ENCODE results near the gene FAM98C. TPM values are rescaled to one million over a fixed set of nuclear protein-coding genes. Genes with fewer than 3 reads are reported as not detected.

The FAM98C gene
- total and polyA plus RNA-seq, 2 donors (not counting 1 experiment from before 2014, with no cell fraction given) = 44.1 to 73.5 TPM

GRCh38 chr19:38417544-38418506 is 14.9 kb downstream of the FAM98C start:
- no peaks in the 10 kb centered on the region for H4K20me1 ChIP-seq (ENCODE audit: control insufficient read depth, insufficient read depth, low read length, poor library complexity, severe bottlenecking)
- peak overlapping the region; percentile 66 for H3K9ac ChIP-seq (ENCODE audit: low read length)
- peak overlapping the region; percentile 79 for H3K4me2 ChIP-seq (replicated peaks; ENCODE audit: low read depth, low read length, poor library complexity, severe bottlenecking)
- DNase-seq (peak; percentile 82), ATAC-seq (ENCODE audit: low read depth) (peak; percentile 89)
- peak overlapping the region in 1 of 2 donors; percentile 34 for H3K27ac ChIP-seq (ENCODE audit: low read length in 2 of 2)
- no peaks in the 10 kb centered on the region for H3K36me3 ChIP-seq (replicated peaks in 1 of 2; ENCODE audit: control extremely low read depth in 1 of 2, control insufficient read depth in 1 of 2, extremely low read depth in 1 of 2, insufficient read depth in 2 of 2, low read length in 1 of 2)
- H3K27ac Mint-ChIP-seq = peak overlapping the region; percentile 81
- H3K27me3 ChIP-seq (replicated peaks in 1 of 4; ENCODE audit: control extremely low read depth in 1 of 4, control insufficient read depth in 3 of 4, insufficient read depth in 4 of 4, low read length in 3 of 4) = no peaks in the 10 kb centered on the region
- ChIA-PET POLR2A (no interaction called here), CTCF (no interaction called here)
- peak overlapping the region; percentile 4 to 65 (median 57) for H3K4me3 ChIP-seq (ENCODE audit: control extremely low read depth in 1 of 5, extremely low read depth in 1 of 5, insufficient read depth in 1 of 5, low read depth in 2 of 5, low read length in 4 of 5)
- peak overlapping the region; percentile 90 for H3K4me3 Mint-ChIP-seq
- peaks cover 19% of the 10 kb centered on the region for H3K4me1 Mint-ChIP-seq
- intact Hi-C loops (cut with micrococcal nuclease) = no loop called here
- TF ChIP-seq, protein P1, sequence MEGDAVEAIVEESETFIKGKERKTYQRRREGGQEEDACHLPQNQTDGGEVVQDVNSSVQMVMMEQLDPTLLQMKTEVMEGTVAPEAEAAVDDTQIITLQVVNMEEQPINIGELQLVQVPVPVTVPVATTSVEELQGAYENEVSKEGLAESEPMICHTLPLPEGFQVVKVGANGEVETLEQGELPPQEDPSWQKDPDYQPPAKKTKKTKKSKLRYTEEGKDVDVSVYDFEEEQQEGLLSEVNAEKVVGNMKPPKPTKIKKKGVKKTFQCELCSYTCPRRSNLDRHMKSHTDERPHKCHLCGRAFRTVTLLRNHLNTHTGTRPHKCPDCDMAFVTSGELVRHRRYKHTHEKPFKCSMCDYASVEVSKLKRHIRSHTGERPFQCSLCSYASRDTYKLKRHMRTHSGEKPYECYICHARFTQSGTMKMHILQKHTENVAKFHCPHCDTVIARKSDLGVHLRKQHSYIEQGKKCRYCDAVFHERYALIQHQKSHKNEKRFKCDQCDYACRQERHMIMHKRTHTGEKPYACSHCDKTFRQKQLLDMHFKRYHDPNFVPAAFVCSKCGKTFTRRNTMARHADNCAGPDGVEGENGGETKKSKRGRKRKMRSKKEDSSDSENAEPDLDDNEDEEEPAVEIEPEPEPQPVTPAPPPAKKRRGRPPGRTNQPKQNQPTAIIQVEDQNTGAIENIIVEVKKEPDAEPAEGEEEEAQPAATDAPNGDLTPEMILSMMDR (IDR thresholded peaks at IDR 0.05) = no peak
- no peak for TF ChIP-seq EZH2 (IDR thresholded peaks at IDR 0.05; ENCODE audit: borderline replicate concordance, insufficient read depth, low read depth, low read length, poor library complexity, severe bottlenecking)
- H3K9me3 Mint-ChIP-seq (ENCODE audit: insufficient read depth) = no peaks in the 10 kb centered on the region
- H3K27me3 Mint-ChIP-seq = no peaks in the 10 kb centered on the region
- H3K79me2 ChIP-seq (ENCODE audit: control insufficient read depth, insufficient read depth, low read length) = no peaks in the 10 kb centered on the region
- WGBS (ENCODE audit: insufficient coverage) = 18% methylated on average over 45 of the region's 49 CpGs
- peaks cover 0 to 2% (median 0%) of the 10 kb centered on the region in 3 donors for H3K9me3 ChIP-seq (ENCODE audit: control extremely low read depth in 1 of 3, control insufficient read depth in 2 of 3, insufficient read depth in 1 of 3, low read length in 2 of 3)
- H3K4me1 ChIP-seq (ENCODE audit: control insufficient read depth in 2 of 2, insufficient read depth in 2 of 2, low read length in 2 of 2) = peaks cover 13 to 24% of the 10 kb centered on the region in 2 donors
- peak overlapping the region; percentile 61 for H2AFZ ChIP-seq (ENCODE audit: insufficient read depth, low read depth, low read length, poor library complexity, severe bottlenecking)

DNA sequence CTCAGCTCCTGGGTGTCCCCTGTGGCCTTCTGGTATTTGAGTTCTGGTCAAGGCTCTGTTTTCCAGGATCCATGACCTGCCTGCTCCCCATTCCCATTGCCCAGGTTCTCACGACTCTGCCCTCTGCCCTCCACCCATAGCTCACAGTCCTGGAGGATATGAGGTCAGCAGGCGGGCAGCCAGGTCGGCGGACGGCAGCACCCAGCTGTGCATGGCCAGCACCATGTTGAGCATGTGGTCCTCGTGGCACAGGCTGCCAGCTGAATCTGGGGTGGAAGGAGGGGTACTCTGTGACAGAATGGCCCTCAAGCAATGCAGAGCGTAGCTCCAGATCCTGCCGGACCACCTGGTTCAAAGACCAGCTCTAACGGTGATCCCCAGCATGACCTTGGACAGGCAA is 18.0 kb downstream of the FAM98C start:
- no peaks in the 10 kb centered on the region for H3K36me3 ChIP-seq (replicated peaks in 1 of 2; ENCODE audit: control extremely low read depth in 1 of 2, control insufficient read depth in 1 of 2, extremely low read depth in 1 of 2, insufficient read depth in 2 of 2, low read length in 1 of 2)
- no peak overlapping the region for H3K27ac Mint-ChIP-seq
- peaks cover 26% of the 10 kb centered on the region for H3K4me1 Mint-ChIP-seq
- TF ChIP-seq, protein P1 (IDR thresholded peaks at IDR 0.05) = no peak
- TF ChIP-seq EZH2 (IDR thresholded peaks at IDR 0.05; ENCODE audit: borderline replicate concordance, insufficient read depth, low read depth, low read length, poor library complexity, severe bottlenecking) = no peak
- DNase-seq (no peak), ATAC-seq (ENCODE audit: low read depth) (no peak)
- intact Hi-C loops (cut with micrococcal nuclease) = no loop called here
- no peaks in the 10 kb centered on the region for H3K27me3 Mint-ChIP-seq
- H3K9me3 ChIP-seq (ENCODE audit: control extremely low read depth in 1 of 3, control insufficient read depth in 2 of 3, insufficient read depth in 1 of 3, low read length in 2 of 3) = peaks cover 0 to 2% (median 0%) of the 10 kb centered on the region in 3 donors
- H3K27me3 ChIP-seq (replicated peaks in 1 of 4; ENCODE audit: control extremely low read depth in 1 of 4, control insufficient read depth in 3 of 4, insufficient read depth in 4 of 4, low read length in 3 of 4) = no peaks in the 10 kb centered on the region
- 97% methylated on average over 5 of the region's 9 CpGs for WGBS (ENCODE audit: insufficient coverage)
- no peak overlapping the region for H3K4me2 ChIP-seq (replicated peaks; ENCODE audit: low read depth, low read length, poor library complexity, severe bottlenecking)
- POLR2A ChIA-PET = no interaction called here
- no peak overlapping the region for H3K9ac ChIP-seq (ENCODE audit: low read length)
- H3K27ac ChIP-seq (ENCODE audit: low read length in 2 of 2) = no peak overlapping the region
- no peaks in the 10 kb centered on the region for H3K79me2 ChIP-seq (ENCODE audit: control insufficient read depth, insufficient read depth, low read length)
- H3K4me1 ChIP-seq (ENCODE audit: control insufficient read depth in 2 of 2, insufficient read depth in 2 of 2, low read length in 2 of 2) = peaks cover 20 to 30% of the 10 kb centered on the region in 2 donors
- H3K4me3 Mint-ChIP-seq = no peak overlapping the region
- H3K4me3 ChIP-seq (ENCODE audit: control extremely low read depth in 1 of 5, extremely low read depth in 1 of 5, insufficient read depth in 1 of 5, low read depth in 2 of 5, low read length in 4 of 5) = no peak overlapping the region
- CTCF ChIA-PET = interaction anchor here (1.5 to 1.8 kb wide), 2 partner anchors 18 to 87 kb away, joined by 3 to 8 read pairs; partner anchors contain the start of gene FAM98C
- H2AFZ ChIP-seq (ENCODE audit: insufficient read depth, low read depth, low read length, poor library complexity, severe bottlenecking) = no peak overlapping the region
- no peaks in the 10 kb centered on the region for H4K20me1 ChIP-seq (ENCODE audit: control insufficient read depth, insufficient read depth, low read length, poor library complexity, severe bottlenecking)
- no peaks in the 10 kb centered on the region for H3K9me3 Mint-ChIP-seq (ENCODE audit: insufficient read depth)

All from B cell (primary cell).